Mesenchymal stem cell (in vitro differentiated cells and primary cell): ENCODE results near the gene GABBR2.

Experiments used
- DNase-seq: peaks from one replicate; pipeline ENCODE4 v3.0.0-alpha.2; 2013
- H2AFZ ChIP-seq: one replicate; pipeline ENCODE4 v1.6.1; 2013; ENCODE audit warnings: low read depth, mild to moderate bottlenecking, control low read depth, inconsistent platforms, low read length, moderate library complexity
- H2AK5ac ChIP-seq: 2 replicates; pipeline ENCODE4 v1.6.1; 2013; ENCODE audit warnings: low read length, moderate library complexity, mild to moderate bottlenecking, inconsistent platforms; ENCODE audit not compliant: severe bottlenecking
- H2BK120ac ChIP-seq: one replicate; pipeline ENCODE4 v1.6.1; 2013; ENCODE audit warnings: low read depth, mild to moderate bottlenecking, inconsistent platforms, low read length, moderate library complexity
- H2BK12ac ChIP-seq, 2 experiments: one replicate each; pipeline ENCODE4 v1.6.1; 2013; ENCODE audit warnings: inconsistent platforms in 2 of 2, low read length in 2 of 2, mild to moderate bottlenecking in 2 of 2, moderate library complexity in 2 of 2, control low read depth in 1 of 2
- H2BK15ac ChIP-seq: one replicate; pipeline ENCODE4 v1.6.1; 2013; ENCODE audit warnings: mild to moderate bottlenecking, low read depth, inconsistent platforms; ENCODE audit not compliant: poor library complexity, severe bottlenecking
- H2BK5ac ChIP-seq: 2 replicates; pipeline ENCODE4 v1.6.1; 2013; ENCODE audit warnings: low read depth, mild to moderate bottlenecking, low read length, control low read depth, inconsistent platforms; ENCODE audit not compliant: poor library complexity, severe bottlenecking
- H3K14ac ChIP-seq, 2 experiments: one replicate each; pipeline ENCODE4 v1.6.1; 2013; ENCODE audit warnings: inconsistent platforms in 2 of 2, low read length in 2 of 2, control low read depth in 1 of 2, mild to moderate bottlenecking in 1 of 2, moderate library complexity in 1 of 2
- H3K18ac ChIP-seq, 2 experiments: one replicate each; pipeline ENCODE4 v1.6.1; 2013; ENCODE audit warnings: inconsistent platforms in 2 of 2, low read length in 2 of 2, control low read depth in 1 of 2, low read depth in 1 of 2, mild to moderate bottlenecking in 1 of 2
- H3K23ac ChIP-seq, 2 experiments: one replicate each; pipeline ENCODE4 v1.6.1; 2013; ENCODE audit warnings: inconsistent platforms in 2 of 2, low read length in 2 of 2, mild to moderate bottlenecking in 2 of 2, moderate library complexity in 2 of 2, control low read depth in 1 of 2
- H3K27ac ChIP-seq: 2 replicates; pipeline ENCODE4 v1.5.1; 2013; ENCODE audit warnings: mild to moderate bottlenecking, moderate library complexity, low read length, control low read depth, inconsistent platforms; ENCODE audit not compliant: poor library complexity, severe bottlenecking
- H3K27me3 ChIP-seq, 2 experiments: 2 replicates each; pipeline versions ENCODE4 v1.6.1 to v1.7.0; 2013; ENCODE audit warnings: low read length in 2 of 2, mild to moderate bottlenecking in 2 of 2, moderate library complexity in 2 of 2, control low read depth in 1 of 2, inconsistent platforms in 1 of 2; ENCODE audit not compliant: control insufficient read depth in 1 of 2, insufficient read depth in 1 of 2
- H3K36me3 ChIP-seq, 2 experiments: 2 replicates each; pipeline versions ENCODE4 v1.6.1 to v1.7.0; 2013; ENCODE audit warnings: low read length in 2 of 2, control low read depth in 1 of 2, inconsistent platforms in 1 of 2, low read depth in 1 of 2, mild to moderate bottlenecking in 1 of 2; ENCODE audit not compliant: insufficient read depth in 2 of 2, control insufficient read depth in 1 of 2
- H3K4ac ChIP-seq, 2 experiments: one replicate each; pipeline ENCODE4 v1.6.1; 2013; ENCODE audit warnings: inconsistent platforms in 2 of 2, low read length in 2 of 2, mild to moderate bottlenecking in 2 of 2, moderate library complexity in 2 of 2, control low read depth in 1 of 2, low read depth in 1 of 2
- H3K4me1 ChIP-seq: 2 replicates; pipeline ENCODE4 v1.6.1; 2013; ENCODE audit warnings: low read depth, low read length, control low read depth; ENCODE audit not compliant: control insufficient read depth, insufficient read depth
- H3K4me2 ChIP-seq: 2 replicates; pipeline ENCODE4 v1.6.1; 2013; ENCODE audit warnings: low read length, mild to moderate bottlenecking, inconsistent platforms; ENCODE audit not compliant: poor library complexity, severe bottlenecking
- H3K4me3 ChIP-seq, 2 experiments: 2 replicates each; pipeline versions ENCODE4 v1.5.1 to v1.7.0; 2013; ENCODE audit warnings: low read length in 2 of 2, mild to moderate bottlenecking in 2 of 2, control low read depth in 1 of 2, low read depth in 1 of 2; ENCODE audit not compliant: insufficient read depth in 1 of 2
- H3K79me1 ChIP-seq: replicated peaks from 2 replicates; pipeline ENCODE4 v1.6.1; 2013; ENCODE audit warnings: mild to moderate bottlenecking, control low read depth, low read length, inconsistent platforms; ENCODE audit not compliant: poor library complexity, severe bottlenecking
- H3K9ac ChIP-seq: 2 replicates; pipeline ENCODE4 v1.7.0; 2013; ENCODE audit warnings: mild to moderate bottlenecking, low read length, moderate library complexity
- H3K9me3 ChIP-seq: 2 replicates; pipeline ENCODE4 v1.7.0; 2013; ENCODE audit warnings: mild to moderate bottlenecking, low read length; ENCODE audit not compliant: control insufficient read depth
- H4K8ac ChIP-seq: one replicate; pipeline ENCODE4 v1.6.1; 2013; ENCODE audit warnings: inconsistent platforms, mild to moderate bottlenecking, low read length, moderate library complexity
- H4K91ac ChIP-seq: one replicate; pipeline ENCODE4 v1.6.1; 2013; ENCODE audit warnings: mild to moderate bottlenecking, low read length, inconsistent platforms
- WGBS: methylation state at CpG from one replicate; pipeline ENCODE4 v1.1.7; 2013; ENCODE audit warnings: mixed read lengths; 5-methylcytosine and 5-hydroxymethylcytosine counted together

The GABBR2 gene

GRCh38 chr9:98402019-98402840 is 306.5 kb downstream of the GABBR2 start:
- Histone ChIP-seq H2BK12ac (no peak overlapping the region), H2BK5ac (no peak overlapping the region), H3K23ac (no peak overlapping the region), H3K4me2 (no peak overlapping the region), H2AK5ac (no peak overlapping the region), H3K27ac (no peak overlapping the region), H3K27me3 (peaks cover 29 to 40% of the 10 kb centered on the region in 2 experiments), H3K36me3 (no peaks in the 10 kb centered on the region), H3K79me1 (no peaks in the 10 kb centered on the region), H3K4me1 (no peaks in the 10 kb centered on the region), H4K91ac (no peak overlapping the region), H3K9ac (no peak overlapping the region), H2BK15ac (no peak overlapping the region), H2BK120ac (no peak overlapping the region), H4K8ac (no peak overlapping the region), H3K4ac (no peak overlapping the region), H3K4me3 (no peak overlapping the region), H2AFZ (no peak overlapping the region), H3K9me3 (no peaks in the 10 kb centered on the region), H3K14ac (peak overlapping the region in 1 of 2 experiments; percentile 15), H3K18ac (no peak overlapping the region)
- no peak for DNase-seq
- whole genome bisulfite sequencing = 77% methylated on average over 14 of the region's 14 CpGs

DNA sequence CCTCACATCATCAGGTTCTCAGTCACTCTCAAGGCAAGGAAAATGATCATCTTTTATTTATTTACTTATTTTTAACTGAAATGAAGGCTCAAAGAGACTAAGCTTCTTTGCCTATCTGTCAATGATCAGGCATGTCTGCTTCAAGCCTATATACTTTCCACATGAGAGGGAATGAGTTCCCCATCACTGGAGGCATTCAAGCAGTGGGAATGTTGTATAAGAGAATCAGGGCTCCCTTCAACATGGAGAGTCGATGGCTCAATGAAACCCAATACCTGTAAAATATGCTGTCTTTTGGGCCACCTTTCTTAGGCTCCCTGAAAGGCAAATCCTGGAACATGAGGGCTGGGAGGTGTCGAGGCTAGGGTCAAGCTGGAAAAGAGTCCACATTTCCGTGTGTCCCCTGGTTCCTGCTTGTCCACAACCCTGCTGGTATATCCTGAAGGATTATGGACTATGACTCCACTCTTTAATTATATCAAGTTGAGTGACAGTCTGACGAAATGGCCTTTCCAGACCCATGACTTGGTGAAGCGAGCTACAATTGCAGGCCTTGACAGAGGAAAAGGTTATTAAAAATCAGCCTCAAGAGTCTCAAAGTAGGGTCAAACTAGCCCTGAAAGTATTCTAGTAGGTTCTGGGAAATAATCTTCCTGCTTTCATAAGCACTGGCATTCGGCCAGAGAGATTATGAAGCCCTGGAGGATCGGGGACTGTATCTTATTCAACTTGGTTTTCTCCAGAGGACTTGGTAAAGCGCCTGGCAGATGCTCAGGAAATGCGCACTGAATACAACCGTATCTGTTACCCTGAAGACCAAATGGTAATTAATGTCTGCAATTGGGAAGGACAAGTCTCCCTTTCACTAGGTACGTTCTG is 307.4 kb downstream of the GABBR2 start:
- Histone ChIP-seq H2AFZ (no peak overlapping the region), H2AK5ac (no peak overlapping the region), H2BK120ac (no peak overlapping the region), H3K23ac (no peak overlapping the region), H3K4me2 (no peak overlapping the region), H2BK5ac (no peak overlapping the region), H3K79me1 (no peaks in the 10 kb centered on the region), H3K18ac (no peak overlapping the region), H3K4ac (no peak overlapping the region), H3K27me3 (peaks cover 30 to 40% of the 10 kb centered on the region in 2 experiments), H3K9ac (no peak overlapping the region), H3K36me3 (no peaks in the 10 kb centered on the region), H2BK12ac (no peak overlapping the region), H3K9me3 (no peaks in the 10 kb centered on the region), H3K4me3 (no peak overlapping the region), H3K4me1 (no peaks in the 10 kb centered on the region), H4K8ac (no peak overlapping the region), H2BK15ac (no peak overlapping the region), H3K27ac (no peak overlapping the region), H4K91ac (no peak overlapping the region), H3K14ac (no peak overlapping the region)
- no peak for DNase-seq
- WGBS = 81% methylated on average over 11 of the region's 11 CpGs

DNA sequence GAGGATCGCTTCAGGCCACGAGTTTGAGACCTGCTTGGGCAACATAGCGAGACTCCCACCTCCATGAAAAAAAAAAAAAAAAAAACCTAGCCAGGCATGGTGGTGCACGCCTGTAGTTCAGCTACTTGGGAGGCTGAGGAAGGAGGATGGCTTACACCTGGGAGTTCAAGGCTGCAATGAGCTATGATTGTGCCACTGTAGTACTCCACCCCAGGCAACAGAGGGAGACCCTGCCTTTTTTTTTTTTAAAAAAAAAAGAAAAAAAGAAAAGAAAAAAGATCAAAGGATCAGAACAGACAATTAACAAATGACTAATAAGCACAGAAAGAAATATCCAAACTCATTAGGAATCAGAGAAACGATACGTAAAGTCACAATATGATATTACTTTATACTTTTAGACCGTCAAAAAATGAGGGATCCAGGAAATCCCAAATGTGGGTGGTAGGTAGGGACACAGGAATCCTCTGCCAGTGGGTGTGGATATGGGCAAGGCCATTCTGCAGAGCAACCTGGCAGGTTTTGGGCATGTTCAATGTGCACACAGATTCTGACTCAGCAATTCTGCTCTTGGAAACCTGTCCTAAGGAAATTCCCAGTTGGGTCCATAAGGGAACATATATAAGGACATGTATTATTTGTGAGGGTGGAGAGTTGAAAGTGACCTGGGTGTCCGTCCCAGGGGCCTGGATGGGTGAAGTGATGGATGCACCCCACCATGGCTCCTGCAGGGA is 308.6 kb downstream of the GABBR2 start:
- H3K4ac ChIP-seq = no peak overlapping the region
- no peak overlapping the region for H2BK12ac ChIP-seq
- H3K4me3 ChIP-seq = no peak overlapping the region
- no peak overlapping the region for H3K18ac ChIP-seq
- no peak overlapping the region for H3K27ac ChIP-seq
- H2AK5ac ChIP-seq = no peak overlapping the region
- no peak overlapping the region for H3K14ac ChIP-seq
- DNase-seq = no peak
- WGBS = 95% methylated on average over 3 of the region's 8 CpGs
- H2BK120ac ChIP-seq = no peak overlapping the region
- H3K23ac ChIP-seq = no peak overlapping the region
- H2BK15ac ChIP-seq = no peak overlapping the region
- H3K9ac ChIP-seq = no peak overlapping the region
- H4K8ac ChIP-seq = no peak overlapping the region
- no peak overlapping the region for H4K91ac ChIP-seq
- H3K4me1 ChIP-seq = no peaks in the 10 kb centered on the region
- H3K27me3 ChIP-seq = peaks cover 35 to 44% of the 10 kb centered on the region in 2 experiments
- H3K36me3 ChIP-seq = no peaks in the 10 kb centered on the region
- no peaks in the 10 kb centered on the region for H3K79me1 ChIP-seq
- no peak overlapping the region for H2AFZ ChIP-seq
- no peak overlapping the region for H2BK5ac ChIP-seq
- H3K4me2 ChIP-seq = no peak overlapping the region
- no peaks in the 10 kb centered on the region for H3K9me3 ChIP-seq
